HFFc6 (cell line): ENCODE measurements around the gene ORC3. TPM values are rescaled to one million over a fixed set of nuclear protein-coding genes. Genes with fewer than 3 reads are reported as not detected.
A peak's percentile ranks its signal among the peaks of the same experiment; 100 is the strongest.

ENCODE experiments used
- DNase-seq: peaks from one replicate; pipeline ENCODE4 v3.0.0-alpha.2; 2018
- H3K27ac Mint-ChIP-seq: 2 replicates; pipeline ENCODE4 v1.8.0; 2020; ENCODE audit warnings: mild to moderate bottlenecking, mixed read lengths
- H3K27me3 Mint-ChIP-seq: 2 replicates; pipeline ENCODE4 v1.8.0; 2021; ENCODE audit warnings: mild to moderate bottlenecking, moderate library complexity, mixed read lengths; ENCODE audit not compliant: insufficient read depth
- H3K36me3 Mint-ChIP-seq: 2 replicates; pipeline ENCODE4 v1.8.0; 2021; ENCODE audit warnings: low read depth, mixed read lengths
- H3K4me1 Mint-ChIP-seq: 2 replicates; pipeline ENCODE4 v1.8.0; 2020; ENCODE audit warnings: low read depth, mixed read lengths
- H3K4me3 Mint-ChIP-seq: 2 replicates; pipeline ENCODE4 v1.8.0; 2020; ENCODE audit warnings: mild to moderate bottlenecking, moderate library complexity, mixed read lengths
- H3K9me3 Mint-ChIP-seq: 2 replicates; pipeline ENCODE4 v1.8.0; 2020; ENCODE audit warnings: mild to moderate bottlenecking, mixed read lengths
- long read RNA-seq: library from polyadenylated mRNA; unstranded; transcript quantifications from one replicate; pipeline ENCODE4 v2.0.0, GENCODE V29; 2019
- total RNA-seq, 6 experiments: library from RNA; stranded (reverse); fragmentation: NEBNext Ultra II Directional; extraction: Animal tissue kit (Norgen Biotek cat#: 25700); gene quantifications; 2 replicates in 1 of 6; 3 replicates in 5 of 6; pipeline ENCODE4 v1.2.3, GENCODE V29; 2021
- TF ChIP-seq, protein P1 (sequence below): fragments of 200-600 bp; sonication (generic); IDR thresholded peaks from 2 replicates; pipeline ENCODE4 v1.5.0; 2021; ENCODE audit warnings: antibody characterized with exemption, mild to moderate bottlenecking

The ORC3 gene
- total RNA-seq: 10 to 100 TPM; 26.7 to 35.1 (median 29.7) TPM
- long read RNA-seq, transcript ORC3-202 (20 exons, 2,512 nt): minor isoform, 5 of 42 reads
- long read RNA-seq, transcript ORC3-201 (20 exons, 2,501 nt): major isoform, 11 of 42 reads
- long read RNA-seq, partial matches to known transcripts: 16 of 42 reads
- long read RNA-seq, other reads (novel, unspliced or antisense): 7 of 42 reads

DNA sequence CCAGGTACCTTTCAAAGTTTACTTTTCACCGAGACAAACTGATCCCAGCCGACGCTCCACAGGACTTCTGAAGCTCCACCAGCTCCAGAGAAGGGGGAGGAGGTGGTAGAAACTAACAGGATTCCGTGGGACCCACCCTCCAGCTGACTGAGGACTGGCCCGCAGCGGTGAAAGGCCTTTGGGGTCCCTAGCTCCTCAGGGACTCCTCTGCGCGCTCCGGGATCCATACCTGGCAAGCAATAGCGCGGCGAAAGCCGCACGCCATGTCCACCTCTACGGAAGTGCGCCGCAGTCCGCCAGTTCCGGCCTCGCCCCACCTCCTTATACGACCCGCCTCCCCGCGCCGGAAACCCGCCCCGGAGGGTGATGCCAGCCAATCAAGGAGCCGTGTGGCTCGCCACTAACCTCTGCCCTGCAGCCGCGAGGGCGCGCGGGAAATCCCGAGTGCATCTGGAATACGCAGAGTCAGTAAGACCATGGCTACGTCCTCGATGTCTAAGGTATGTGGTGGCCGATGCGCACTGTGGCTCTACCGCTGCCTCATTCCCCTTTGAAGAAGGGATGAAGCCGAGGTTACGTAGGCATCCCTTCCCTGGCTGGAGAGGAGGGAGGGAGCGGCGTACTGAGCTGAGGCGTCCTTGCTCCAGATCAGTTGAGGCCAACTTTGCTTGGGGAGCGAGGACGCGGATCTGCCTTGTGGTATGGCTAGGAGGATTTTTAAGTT, at the start of gene ORC3, which contains the start of gene RARS2:
ORC3 (plus strand) TSS at position 443 of the 724 bp plus-strand sequence; CDS start at position 477, 34 bp downstream.
RARS2 (minus strand) TSS at position 295 of the 724 bp plus-strand sequence; CDS start at position 265, 30 bp downstream.
- H3K27ac Mint-ChIP-seq: peak within 1 kb of the TSS; percentile 95
- peaks cover 35% of the 10 kb centered on the region for H3K36me3 Mint-ChIP-seq
- H3K4me1 Mint-ChIP-seq: peaks cover 54% of the 10 kb centered on the region
- peak; percentile 93 for DNase-seq
- no peaks in the 10 kb centered on the region for H3K9me3 Mint-ChIP-seq
- TF ChIP-seq, protein P1, sequence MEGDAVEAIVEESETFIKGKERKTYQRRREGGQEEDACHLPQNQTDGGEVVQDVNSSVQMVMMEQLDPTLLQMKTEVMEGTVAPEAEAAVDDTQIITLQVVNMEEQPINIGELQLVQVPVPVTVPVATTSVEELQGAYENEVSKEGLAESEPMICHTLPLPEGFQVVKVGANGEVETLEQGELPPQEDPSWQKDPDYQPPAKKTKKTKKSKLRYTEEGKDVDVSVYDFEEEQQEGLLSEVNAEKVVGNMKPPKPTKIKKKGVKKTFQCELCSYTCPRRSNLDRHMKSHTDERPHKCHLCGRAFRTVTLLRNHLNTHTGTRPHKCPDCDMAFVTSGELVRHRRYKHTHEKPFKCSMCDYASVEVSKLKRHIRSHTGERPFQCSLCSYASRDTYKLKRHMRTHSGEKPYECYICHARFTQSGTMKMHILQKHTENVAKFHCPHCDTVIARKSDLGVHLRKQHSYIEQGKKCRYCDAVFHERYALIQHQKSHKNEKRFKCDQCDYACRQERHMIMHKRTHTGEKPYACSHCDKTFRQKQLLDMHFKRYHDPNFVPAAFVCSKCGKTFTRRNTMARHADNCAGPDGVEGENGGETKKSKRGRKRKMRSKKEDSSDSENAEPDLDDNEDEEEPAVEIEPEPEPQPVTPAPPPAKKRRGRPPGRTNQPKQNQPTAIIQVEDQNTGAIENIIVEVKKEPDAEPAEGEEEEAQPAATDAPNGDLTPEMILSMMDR: no peak; the same call in 1 of the 2 replicates
- H3K27me3 Mint-ChIP-seq: no peaks in the 10 kb centered on the region; the same call in 1 of the 2 replicates
- peak within 1 kb of the TSS; percentile 95 for H3K4me3 Mint-ChIP-seq

DNA sequence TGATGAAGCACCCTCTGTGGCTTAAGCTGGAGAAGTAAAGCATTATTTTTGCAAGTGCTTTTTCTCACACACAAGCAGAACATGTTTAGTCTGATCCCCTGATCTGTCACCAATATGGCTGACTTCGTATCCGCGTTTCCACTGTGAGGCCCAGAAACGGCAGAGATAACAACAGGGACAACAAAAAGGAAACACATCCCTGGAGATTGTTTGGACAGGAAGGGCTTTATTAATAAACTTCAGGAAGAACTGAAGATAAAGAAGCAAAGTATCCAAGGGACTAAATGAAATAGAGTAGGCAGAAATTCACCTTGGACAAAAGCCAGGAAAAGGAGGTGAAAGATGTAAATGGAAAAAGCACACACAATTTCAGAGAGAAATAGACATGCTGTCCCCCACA, 49.4 kb upstream of the ORC3 start:
- H3K27ac Mint-ChIP-seq: no peak overlapping the region
- DNase-seq: no peak
- no peaks in the 10 kb centered on the region for H3K27me3 Mint-ChIP-seq
- TF ChIP-seq, protein P1: no peak
- H3K4me3 Mint-ChIP-seq: no peak overlapping the region
- H3K4me1 Mint-ChIP-seq: peaks cover 16% of the 10 kb centered on the region
- peaks cover 52% of the 10 kb centered on the region for H3K36me3 Mint-ChIP-seq
- H3K9me3 Mint-ChIP-seq: peaks cover 8% of the 10 kb centered on the region; the same call in 1 of the 2 replicates

DNA sequence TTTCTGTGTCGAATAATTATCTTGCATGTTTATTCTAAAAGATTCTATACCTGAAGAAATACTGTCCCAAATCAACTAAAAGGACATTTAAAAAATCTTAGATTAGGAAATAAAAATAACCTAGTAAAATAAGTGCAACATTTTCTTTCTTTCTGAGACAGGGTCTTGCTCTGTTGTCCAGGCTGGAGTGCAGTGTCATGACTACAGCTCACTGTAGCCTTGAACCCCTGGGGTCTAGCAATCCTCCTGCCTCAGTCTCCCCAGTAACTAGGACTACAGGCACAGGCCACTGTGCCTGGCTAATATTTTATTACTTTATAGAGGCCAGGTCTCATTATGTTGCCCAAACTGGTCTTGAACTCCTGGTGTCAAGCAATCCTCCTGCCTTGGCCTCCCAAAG, 48.9 kb upstream of the ORC3 start:
- TF ChIP-seq, protein P1: no peak
- H3K4me3 Mint-ChIP-seq: no peak overlapping the region

DNA sequence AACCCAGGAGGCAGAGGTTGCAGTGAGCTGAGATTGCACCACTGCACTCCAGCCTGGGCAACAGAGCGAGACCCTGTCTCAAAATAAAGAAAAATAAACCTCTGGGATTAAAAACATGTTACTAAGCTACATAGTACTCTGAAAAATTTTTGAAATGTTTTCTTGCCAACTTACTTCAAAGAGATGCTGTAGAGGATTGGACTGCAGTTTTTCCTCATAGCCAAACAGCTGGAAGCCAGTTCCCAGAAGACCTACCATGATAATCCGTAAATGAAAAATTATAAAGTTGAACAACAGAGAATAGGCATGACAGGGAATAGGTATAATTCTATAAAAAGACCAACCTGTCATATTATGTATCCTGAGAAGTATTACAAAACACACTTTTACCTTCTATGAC, 48.2 kb upstream of the ORC3 start:
- H3K27ac Mint-ChIP-seq: no peak overlapping the region
- no peak for DNase-seq
- no peaks in the 10 kb centered on the region for H3K27me3 Mint-ChIP-seq
- H3K36me3 Mint-ChIP-seq: peaks cover 59% of the 10 kb centered on the region
- H3K4me1 Mint-ChIP-seq: peaks cover 15% of the 10 kb centered on the region
- H3K4me3 Mint-ChIP-seq: no peak overlapping the region
- peaks cover 8% of the 10 kb centered on the region; the same call in 1 of the 2 replicates for H3K9me3 Mint-ChIP-seq
- TF ChIP-seq, protein P1: no peak

More for the DNA sequence above, 48.9 kb upstream of the ORC3 start:
- Mint-ChIP-seq H3K36me3 (peaks cover 57% of the 10 kb centered on the region), H3K9me3 (peaks cover 8% of the 10 kb centered on the region; the same call in 1 of the 2 replicates), H3K27ac (no peak overlapping the region), H3K4me1 (peaks cover 16% of the 10 kb centered on the region), H3K27me3 (no peaks in the 10 kb centered on the region)
- DNase-seq: no peak

DNA sequence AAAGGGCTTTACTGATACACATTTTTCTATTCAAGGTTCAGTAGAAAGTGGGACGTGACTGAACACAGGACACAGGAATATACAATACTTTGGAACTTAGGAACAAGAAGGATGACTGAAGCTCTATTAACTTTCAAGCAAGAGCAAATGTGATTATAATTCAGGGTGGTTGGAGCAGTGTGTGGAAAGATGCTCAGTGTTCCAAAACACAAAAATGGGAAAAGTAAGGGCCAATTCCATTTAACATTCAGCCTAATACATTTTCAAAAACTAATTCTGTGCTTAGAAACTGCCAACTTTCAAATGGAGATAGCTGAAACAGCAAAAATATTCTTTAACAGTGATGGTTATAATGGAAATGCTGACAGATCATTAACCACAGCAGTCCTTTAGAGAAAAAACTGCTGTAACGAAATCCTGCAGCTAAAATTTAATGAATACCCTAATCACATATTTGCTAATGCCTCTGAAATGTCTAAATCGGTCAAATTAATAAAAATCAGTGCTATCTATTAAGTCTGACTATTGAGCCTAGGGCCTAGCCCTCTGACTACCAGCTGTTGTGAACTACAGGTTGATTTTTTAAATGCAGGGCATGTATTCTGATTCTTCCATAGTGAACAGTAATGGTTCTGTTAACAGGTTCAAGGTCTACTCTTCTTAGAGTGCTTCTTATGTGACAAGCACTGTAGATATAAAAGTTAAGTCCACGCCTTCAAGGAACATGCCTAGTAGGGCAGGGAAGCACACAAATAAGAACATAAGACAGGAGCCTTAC, 46.0 kb upstream of the ORC3 start:
- H3K4me3 Mint-ChIP-seq: no peak overlapping the region
- H3K27me3 Mint-ChIP-seq: no peaks in the 10 kb centered on the region; the same call in 1 of the 2 replicates
- H3K4me1 Mint-ChIP-seq: 0 out of 2 replicates have a peak, but pooled peaks cover 5% of the 10 kb centered on the region
- TF ChIP-seq, protein P1: no peak
- H3K36me3 Mint-ChIP-seq: peaks cover 59% of the 10 kb centered on the region
- H3K9me3 Mint-ChIP-seq: peaks cover 8% of the 10 kb centered on the region; the same call in 1 of the 2 replicates
- DNase-seq: no peak
- H3K27ac Mint-ChIP-seq: no peak overlapping the region
